ENCODE results near the gene DBX2. TPM values are rescaled to one million over a fixed set of nuclear protein-coding genes. Genes with fewer than 3 reads are reported as not detected.
"Not testable (repeated sequence)": the region's sequence is repeated elsewhere in the genome, so short reads cannot be mapped to it uniquely, and the experiment has no call there.

Gene DBX2
- total RNA-seq, 6 donors from 2014 or later, result not detected

DNA sequence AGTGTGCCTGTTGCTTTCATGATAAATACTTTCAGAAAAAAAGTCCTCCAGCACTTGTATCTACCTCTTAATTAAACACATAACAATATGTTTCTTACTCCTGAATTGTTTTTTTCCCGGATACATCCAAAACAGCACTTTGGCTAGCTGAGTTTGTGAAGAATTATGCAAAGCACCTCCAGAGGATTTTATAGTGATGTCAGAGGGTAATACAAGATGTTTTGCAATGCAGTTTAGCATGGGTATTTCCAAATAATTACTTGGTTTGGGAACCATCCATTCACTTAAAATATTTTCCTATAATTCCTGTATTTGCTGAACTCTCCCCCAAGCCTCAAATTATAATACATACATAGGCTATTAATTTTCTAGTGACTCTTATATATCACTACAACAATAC is 37.7 kb upstream of the DBX2 start:
- Histone ChIP-seq H3K4me3 (no peak overlapping the region), H3K36me3 (no peaks in the 10 kb centered on the region), H3K4me1 (no peaks in the 10 kb centered on the region), H3K9me3 (peaks cover 0 to 8% (median 3%) of the 10 kb centered on the region in 4 donors), H3K27me3 (no peaks in the 10 kb centered on the region), H3K27ac (no peak overlapping the region)
- DNase-seq, result no peak
- ATAC-seq (ENCODE audit: low FRiP score in 2 of 2), result peak in 1 of 2 donors; percentile 56
- 93% methylated on average over 1 of the region's 1 CpG for WGBS, 2 donors
- TF ChIP-seq POLR2A (IDR thresholded peaks at IDR 0.05) (no peak), POLR2AphosphoS5 (IDR thresholded peaks at IDR 0.05) (no peak), EP300 (IDR thresholded peaks at IDR 0.05) (no peak), CTCF (IDR thresholded peaks at IDR 0.05) (no peak)

DNA sequence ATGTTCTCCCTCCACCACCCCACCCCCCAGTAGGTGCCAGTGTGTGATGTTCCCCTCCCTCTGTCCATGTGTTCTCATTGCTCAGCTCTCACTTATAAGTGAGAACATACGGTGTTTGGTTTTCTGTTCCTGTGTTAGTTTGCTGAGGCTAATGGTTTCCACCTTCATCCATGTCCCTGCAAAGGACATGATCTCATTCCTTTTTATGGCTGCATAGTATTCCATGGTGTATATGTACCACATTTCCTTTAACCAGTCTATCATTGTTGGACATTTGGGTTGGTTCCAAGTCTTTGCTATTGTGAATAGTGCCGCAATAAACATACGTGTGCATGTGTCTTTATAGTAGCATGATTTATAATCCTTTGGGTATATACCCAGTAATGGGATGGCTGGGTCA is 33.3 kb upstream of the DBX2 start:
- not testable (repeated sequence) for H3K4me1 ChIP-seq; H3K9me3 ChIP-seq; H3K36me3 ChIP-seq; H3K27ac ChIP-seq; DNase-seq; ATAC-seq (ENCODE audit: low FRiP score in 2 of 2); H3K4me3 ChIP-seq; H3K27me3 ChIP-seq
- 95 to 100% methylated on average over 2 to 3 of the region's 3 CpGs for WGBS, 2 donors

DNA sequence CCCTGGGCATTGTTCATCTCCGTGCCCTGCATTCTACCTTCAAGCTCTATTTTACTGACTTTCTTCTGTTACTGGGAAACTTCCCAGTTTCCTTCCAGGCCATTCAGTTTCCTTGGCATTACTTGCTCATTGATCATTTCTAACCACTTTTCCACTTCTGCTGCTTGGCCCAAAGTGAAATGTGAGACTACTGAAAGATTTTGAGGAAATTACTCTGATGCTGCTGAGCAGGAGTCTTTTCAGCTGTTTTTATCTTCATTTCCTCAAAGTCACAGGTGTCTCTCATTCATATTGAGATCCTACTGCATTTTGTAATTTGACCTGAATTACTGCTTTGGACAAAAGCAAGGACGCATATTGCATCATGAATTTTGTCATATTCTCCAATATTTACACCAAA is 26.4 kb upstream of the DBX2 start:
- no peak overlapping the region for H3K4me3 ChIP-seq
- ATAC-seq (ENCODE audit: low FRiP score in 2 of 2) (no peak), DNase-seq (no peak)
- no peaks in the 10 kb centered on the region for H3K36me3 ChIP-seq
- no peaks in the 10 kb centered on the region for H3K27me3 ChIP-seq
- TF ChIP-seq CTCF (IDR thresholded peaks at IDR 0.05) (no peak), POLR2A (IDR thresholded peaks at IDR 0.05) (no peak), EP300 (IDR thresholded peaks at IDR 0.05) (no peak), POLR2AphosphoS5 (IDR thresholded peaks at IDR 0.05) (no peak)
- no peak overlapping the region for H3K27ac ChIP-seq
- H3K9me3 ChIP-seq, result no peaks in the 10 kb centered on the region
- 75 to 79% methylated on average over 2 of the region's 2 CpGs for whole genome bisulfite sequencing, 2 donors
- no peaks in the 10 kb centered on the region for H3K4me1 ChIP-seq

DNA sequence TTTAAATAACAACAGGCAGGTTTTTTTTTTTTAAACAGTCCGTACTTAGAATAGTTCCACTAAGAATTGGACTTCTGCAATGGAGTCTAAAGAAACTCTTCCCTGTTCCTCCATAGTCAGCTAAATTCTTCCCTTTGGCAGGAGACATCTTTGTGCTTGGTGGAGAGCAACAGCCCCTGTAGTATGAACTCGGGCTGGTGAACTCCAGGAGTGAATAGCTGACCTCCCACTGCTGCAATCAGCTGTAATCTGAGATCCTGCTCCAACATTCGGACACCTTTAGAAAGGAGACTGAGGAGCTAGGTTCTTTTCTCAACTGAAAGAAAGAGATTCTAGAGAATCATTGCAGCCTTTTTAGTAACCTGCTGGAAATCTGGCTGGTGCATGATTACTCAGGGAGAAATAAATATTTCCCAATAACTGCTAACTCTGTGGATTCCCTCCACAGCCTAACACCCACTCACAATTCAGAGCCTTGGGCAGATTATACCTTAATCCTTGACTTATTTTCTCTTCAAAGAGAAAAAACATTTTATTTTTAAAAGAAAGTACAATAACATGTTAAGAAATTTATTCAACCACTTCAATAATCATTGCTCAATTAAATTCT is 25.6 kb upstream of the DBX2 start:
- Histone ChIP-seq H3K27ac (no peak overlapping the region), H3K4me1 (no peaks in the 10 kb centered on the region), H3K36me3 (no peaks in the 10 kb centered on the region), H3K27me3 (no peaks in the 10 kb centered on the region), H3K4me3 (no peak overlapping the region), H3K9me3 (no peaks in the 10 kb centered on the region)
- WGBS, 2 donors, result 36 to 52% methylated on average over 3 of the region's 3 CpGs
- ATAC-seq (ENCODE audit: low FRiP score in 2 of 2) (peak in 1 of 2 donors; percentile 17), DNase-seq (no peak)
- TF ChIP-seq POLR2AphosphoS5 (IDR thresholded peaks at IDR 0.05), result no peak
- TF ChIP-seq POLR2A (IDR thresholded peaks at IDR 0.05), result no peak
- no peak for TF ChIP-seq CTCF (IDR thresholded peaks at IDR 0.05)
- no peak for TF ChIP-seq EP300 (IDR thresholded peaks at IDR 0.05)

DNA sequence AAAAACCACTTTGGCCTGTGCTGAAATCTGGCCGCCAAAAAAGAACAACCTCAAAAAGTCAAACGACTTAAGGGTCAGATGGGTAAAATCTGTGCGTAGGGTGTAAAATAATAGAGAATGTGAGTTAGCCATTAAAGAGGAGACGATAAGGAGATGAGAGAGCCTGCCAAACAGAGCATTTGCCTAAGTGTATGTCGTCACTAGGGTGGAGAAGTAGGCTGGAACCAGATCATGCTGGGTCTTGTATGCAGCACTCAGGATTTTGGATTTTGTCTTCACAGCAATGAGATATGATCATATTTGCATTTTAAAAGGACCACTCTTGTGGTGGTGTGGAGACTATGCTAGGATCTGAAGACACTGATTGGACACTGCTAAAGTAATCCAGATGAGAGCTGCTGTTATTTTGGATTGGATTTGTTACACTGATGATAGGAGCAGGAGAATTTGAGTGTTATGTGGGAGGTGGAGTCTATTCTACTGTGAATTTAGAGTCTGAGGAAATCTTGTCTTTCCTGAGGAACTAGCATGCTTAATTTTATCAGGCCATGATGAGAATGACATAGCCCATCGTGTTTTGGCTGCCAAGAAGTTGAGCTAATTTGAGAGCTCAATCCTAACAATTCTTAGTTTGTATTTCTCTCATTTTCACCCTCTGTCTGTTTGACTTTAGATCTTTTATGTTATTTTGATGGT is 24.8 kb upstream of the DBX2 start:
- Histone ChIP-seq H3K9me3 (no peaks in the 10 kb centered on the region), H3K4me1 (no peaks in the 10 kb centered on the region), H3K36me3 (no peaks in the 10 kb centered on the region), H3K27me3 (no peaks in the 10 kb centered on the region), H3K27ac (no peak overlapping the region), H3K4me3 (no peak overlapping the region)
- DNase-seq (no peak), ATAC-seq (ENCODE audit: low FRiP score in 2 of 2) (peak in 1 of 2 donors; percentile 71)
- whole genome bisulfite sequencing, 2 donors, result 74 to 81% methylated on average over 6 of the region's 6 CpGs
- TF ChIP-seq CTCF (IDR thresholded peaks at IDR 0.05) (no peak), EP300 (IDR thresholded peaks at IDR 0.05) (no peak), POLR2A (IDR thresholded peaks at IDR 0.05) (no peak), POLR2AphosphoS5 (IDR thresholded peaks at IDR 0.05) (no peak)

Data from upper lobe of left lung (tissue), 6 donors.